K562 (cell line): Measurements from ENCODE around the gene RELL2. TPM values are rescaled to one million over a fixed set of nuclear protein-coding genes. Genes with fewer than 3 reads are reported as not detected.
A peak's percentile ranks its signal among the peaks of the same experiment; 100 is the strongest.

Experiments
- AFF4 ChIP-seq: sonication (generic); formaldehyde crosslinking; IDR thresholded peaks from 2 replicates; pipeline ENCODE4 v1.8.0; 2023; ENCODE audit warnings: mild to moderate bottlenecking, missing genetic modification reagents
- ARID2 ChIP-seq: fragments of 450-650 bp; IDR thresholded peaks from 2 replicates; pipeline ENCODE4 v1.6.1; 2017; ENCODE audit warnings: antibody characterized with exemption, mild to moderate bottlenecking
- CBFA2T2 ChIP-seq: fragments of 450-650 bp; conservative IDR thresholded peaks from 2 replicates; pipeline ENCODE4 v1.6.1; 2017; ENCODE audit warnings: mild to moderate bottlenecking
- CREM ChIP-seq: IDR thresholded peaks from 2 replicates; pipeline ENCODE4 v1.6.1; 2014; ENCODE audit warnings: antibody characterized with exemption, low read depth
- EGR1 ChIP-seq: fragments of 450-650 bp; conservative IDR thresholded peaks from 2 replicates; pipeline ENCODE4 v1.6.1; 2017; ENCODE audit warnings: mild to moderate bottlenecking
- EP300 ChIP-seq: IDR thresholded peaks from 2 replicates; pipeline ENCODE4 v1.6.1; 2012; ENCODE audit warnings: low read length, improper control_type of control experiment
- HDAC3 ChIP-seq: fragments of 450-650 bp; IDR thresholded peaks from 2 replicates; pipeline ENCODE4 v1.6.1; 2018; ENCODE audit warnings: borderline replicate concordance, mild to moderate bottlenecking, moderate library complexity; ENCODE audit not compliant: partially characterized antibody
- HDGF ChIP-seq: fragments of 450-650 bp; IDR thresholded peaks from 2 replicates; pipeline ENCODE4 v1.6.1; 2016
- HEY1 ChIP-seq: fragments of 250-450 bp; sonication (Bioruptor Pico); IDR thresholded peaks from 2 replicates; pipeline ENCODE4 v1.5.0; 2020; ENCODE audit warnings: mild to moderate bottlenecking, moderate library complexity, borderline replicate concordance
- HMGXB4 ChIP-seq: sonication (generic); formaldehyde crosslinking; IDR thresholded peaks from 2 replicates; pipeline ENCODE4 v1.8.1; 2023; ENCODE audit warnings: mild to moderate bottlenecking, missing genetic modification reagents
- MAX ChIP-seq: sonication (generic); formaldehyde crosslinking; IDR thresholded peaks from 2 replicates; pipeline ENCODE4 v1.9.0; 2022; ENCODE audit warnings: mild to moderate bottlenecking, missing genetic modification reagents
- PRDM10 ChIP-seq: fragments of 450-650 bp; IDR thresholded peaks from 2 replicates; pipeline ENCODE4 v1.6.1; 2018; ENCODE audit not compliant: partially characterized antibody
- PRMT5 ChIP-seq: sonication (generic); formaldehyde crosslinking; IDR thresholded peaks from 2 replicates; pipeline ENCODE4 v1.5.0; 2020; ENCODE audit warnings: missing genetic modification reagents
- SMAD4 ChIP-seq: fragments of 250-450 bp; sonication (Bioruptor Pico); conservative IDR thresholded peaks from 2 replicates; pipeline ENCODE4 v1.8.0; 2021; ENCODE audit warnings: inconsistent platforms, mild to moderate bottlenecking, moderate library complexity
- ZBTB2 ChIP-seq: fragments of 450-650 bp; IDR thresholded peaks from 2 replicates; pipeline ENCODE4 v1.6.1; 2016; ENCODE audit warnings: antibody characterized with exemption
- ZNF133 ChIP-seq: fragments of 250-450 bp; sonication (Bioruptor Pico); IDR thresholded peaks from 2 replicates; pipeline ENCODE4 v1.4.0; 2020; ENCODE audit warnings: mild to moderate bottlenecking
- ZNF408 ChIP-seq: fragments of 250-450 bp; sonication (Bioruptor Pico); IDR thresholded peaks from 2 replicates; pipeline ENCODE4 v1.4.0; 2020; ENCODE audit warnings: low read depth, mild to moderate bottlenecking, moderate library complexity
- polyA plus RNA-seq, 8 experiments: library from polyadenylated mRNA; depleted of rRNA in 4 of 8; stranded (reverse) in 5 of 8; unstranded in 3 of 8; fragments of >200 nt; fragmentation: Nextera tagmentation in 2 of 8; fragmentation: Illumina TruSeq in 1 of 8; extraction: Ambion mirVana in 2 of 8; extraction: Trizol in 1 of 8; gene quantifications; 2 replicates each; pipeline versions ENCODE4 v1.2.1 to v1.2.3, GENCODE V29; 2011 to 2014; ENCODE audit warnings: inconsistent platforms in 1 of 8, missing spikeins in 1 of 8
- total RNA-seq, 7 experiments: library from RNA; depleted of rRNA in 6 of 7; stranded (reverse); fragments of >200 nt in 6 of 7; fragmentation: Illumina TruSeq in 2 of 7; extraction: Trizol in 2 of 7; gene quantifications; 2 replicates each; pipeline versions ENCODE4 v1.2.1 to v1.2.3, GENCODE V29; 2011 to 2021; ENCODE audit warnings: low replicate concordance in 1 of 7

The RELL2 gene
- total and polyA plus RNA-seq, 9 of the 15 experiments (the other 6 are each of a cell fraction or from before 2014, with no cell fraction given): 0.06 to 36.0 (median 14.3) TPM

GRCh38 chr5:141681695-141682641, 45.2 kb downstream of the RELL2 start, which contains the start of gene ARAP3 (continued):
- TF ChIP-seq ZBTB2 (peak; percentile 51; the same call in 1 of the 2 replicates), ZNF133 (CRISPR knock-in tag) (no peak), ZNF408 (CRISPR knock-in tag) (no peak), PRDM10 (no peak), SMAD4 (CRISPR knock-in tag) (peak; percentile 91), AFF4 (CRISPR knock-in tag) (peak; percentile 62), CBFA2T2 (no peak), HEY1 (CRISPR knock-in tag) (no peak), EGR1 (peak; percentile 40), HDGF (no peak), EP300 (peak; percentile 57), CREM (0 out of 2 replicates have a peak, but pooled peaks have one; percentile 7), ARID2 (no peak), PRMT5 (CRISPR knock-in tag) (no peak), HDAC3 (no peak), MAX (CRISPR knock-in tag) (peak; percentile 65), HMGXB4 (CRISPR knock-in tag) (no peak)
